ENCODE measurements around the gene FA2H. TPM values are rescaled to one million over a fixed set of nuclear protein-coding genes. Genes with fewer than 3 reads are reported as not detected.

FA2H gene
- total and polyA plus RNA-seq, 7 donors = 0.06 to 0.10 (median 0.07) TPM; not detected in 4

DNA sequence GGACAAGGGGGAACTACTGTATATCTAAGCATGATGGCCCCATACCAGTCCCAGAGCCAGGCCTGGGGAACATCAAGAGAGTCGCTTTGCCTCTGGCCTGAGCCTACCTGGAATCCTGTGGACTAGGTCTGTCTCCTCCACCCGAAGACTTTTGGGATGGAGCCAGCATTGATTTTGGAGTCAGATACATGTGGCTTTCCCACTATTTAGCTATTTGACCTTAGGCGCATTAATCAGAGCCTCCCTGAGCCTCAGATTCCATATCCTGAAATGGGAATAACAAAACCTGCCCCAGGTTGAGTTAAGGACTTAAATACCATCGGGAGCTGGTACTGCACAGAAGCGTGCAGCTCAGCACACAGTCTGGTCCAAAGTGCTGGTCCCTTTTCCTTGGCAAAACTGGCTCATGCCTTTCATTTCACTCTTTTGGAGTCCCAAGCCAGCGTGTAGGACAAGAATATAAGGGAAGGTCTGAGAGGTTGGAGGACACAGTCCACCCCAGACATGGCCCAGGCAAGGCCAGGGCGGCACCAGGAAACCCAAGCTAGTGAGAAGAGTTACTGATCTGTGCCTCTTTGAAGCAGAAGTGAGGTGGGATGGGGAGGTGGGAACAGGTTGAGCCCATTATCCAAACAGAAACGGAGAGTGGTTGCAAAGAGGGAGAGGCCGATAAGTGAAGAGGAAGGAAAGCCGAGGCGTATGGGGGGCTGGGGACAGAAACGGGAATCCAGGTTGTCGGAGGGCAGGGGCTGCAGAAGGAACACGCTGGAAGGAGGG lies 986 bp downstream of the FA2H start:
- DNase-seq (no peak), ATAC-seq (no peak)
- Histone ChIP-seq H3K27ac (no peak overlapping the region), H3K36me3 (ENCODE audit: insufficient read depth in 1 of 2, low read depth in 1 of 2) (no peaks in the 10 kb centered on the region), H3K27me3 (ENCODE audit: insufficient read depth in 3 of 3, low read length in 2 of 3) (peaks cover 3 to 72% (median 15%) of the 10 kb centered on the region in 3 donors), H3K4me1 (peaks cover 5% of the 10 kb centered on the region), H3K4me3 (peak overlapping the region; percentile 61), H3K9me3 (no peaks in the 10 kb centered on the region)
- TF ChIP-seq CTCF (IDR thresholded peaks at IDR 0.05) = no peak
- intact Hi-C loops (cut with DNase I) = no loop called here
- WGBS, 3 donors = 44 to 46% (median 46%) methylated on average over 14 of the region's 14 CpGs

DNA sequence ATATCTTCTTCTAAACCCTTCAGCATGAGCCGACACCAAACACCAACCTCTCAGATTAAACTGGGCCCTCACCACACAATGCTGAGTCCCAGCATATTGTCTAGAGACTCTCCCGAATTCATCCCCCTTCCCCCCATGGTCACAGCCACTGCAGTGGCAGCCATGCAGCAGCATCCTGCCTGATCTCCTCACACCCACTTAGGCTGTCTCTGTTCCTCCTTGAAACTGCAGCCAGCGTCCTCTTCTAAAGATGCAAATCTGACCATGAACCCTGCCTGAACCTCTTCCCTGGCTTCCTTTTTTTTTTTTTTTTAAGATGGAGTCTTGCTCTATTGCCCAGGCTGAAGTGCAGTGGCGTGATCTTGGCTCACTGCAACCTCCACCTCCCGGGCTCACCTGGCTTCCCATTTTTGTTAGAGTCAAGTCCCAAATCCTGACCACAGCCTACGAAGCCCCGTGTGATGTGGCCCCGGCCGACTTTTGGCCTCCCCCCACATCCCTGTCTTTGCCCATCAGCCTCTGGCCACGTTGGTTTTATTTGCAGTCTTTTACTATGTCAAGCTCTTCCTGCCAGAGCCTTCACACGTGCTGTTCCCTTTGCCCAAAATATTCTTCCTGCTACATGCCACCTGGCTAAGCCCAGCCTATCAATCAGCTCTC lies 2.8 kb downstream of the FA2H start:
- Histone ChIP-seq H3K27me3 (ENCODE audit: insufficient read depth in 3 of 3, low read length in 2 of 3) (peaks cover 3 to 82% (median 18%) of the 10 kb centered on the region in 3 donors), H3K9me3 (no peaks in the 10 kb centered on the region), H3K36me3 (ENCODE audit: insufficient read depth in 1 of 2, low read depth in 1 of 2) (no peaks in the 10 kb centered on the region), H3K27ac (no peak overlapping the region), H3K4me1 (peaks cover 5% of the 10 kb centered on the region), H3K4me3 (no peak overlapping the region)
- intact Hi-C loops (cut with DNase I) = no loop called here
- no peak for TF ChIP-seq CTCF (IDR thresholded peaks at IDR 0.05)
- WGBS, 3 donors = 62 to 70% (median 69%) methylated on average over 11 of the region's 11 CpGs
- no peak for ATAC-seq
- DNase-seq = no peak

DNA sequence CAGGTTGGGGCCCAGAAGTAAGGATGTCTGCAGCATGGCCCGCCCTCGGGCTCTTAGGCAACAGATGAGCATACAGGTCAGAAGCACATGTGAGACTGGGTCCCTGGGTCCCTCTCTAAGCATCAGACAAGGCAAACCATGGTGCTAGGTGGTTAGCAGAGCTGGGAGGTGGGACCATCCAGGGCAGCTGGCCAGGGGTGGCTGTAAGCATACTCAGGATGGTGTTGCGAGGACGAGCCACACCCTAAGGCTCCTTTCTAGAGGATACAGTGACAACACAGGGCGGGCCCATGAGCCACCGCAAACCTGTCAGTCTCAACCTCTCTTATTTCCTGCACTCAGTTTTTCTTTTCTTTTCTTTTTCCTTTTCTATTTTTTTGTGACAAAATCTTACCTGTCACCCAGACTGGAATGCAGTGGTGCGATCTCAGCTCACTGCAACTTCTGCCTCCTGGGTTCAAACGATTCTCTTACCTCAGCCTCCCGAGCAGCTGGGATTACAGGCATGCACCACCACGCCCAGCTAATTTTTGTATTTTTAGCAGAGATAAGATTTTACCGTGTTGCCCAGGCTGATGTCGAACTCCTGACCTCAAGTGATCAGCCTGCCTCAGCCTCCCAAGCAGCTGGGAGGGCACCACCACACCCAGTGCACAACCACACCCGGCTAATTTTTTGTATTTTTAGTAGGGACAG lies 3.6 kb downstream of the FA2H start:
- Histone ChIP-seq H3K4me1 (peaks cover 5% of the 10 kb centered on the region), H3K27me3 (ENCODE audit: insufficient read depth in 3 of 3, low read length in 2 of 3) (peaks cover 3 to 82% (median 18%) of the 10 kb centered on the region in 3 donors), H3K36me3 (ENCODE audit: insufficient read depth in 1 of 2, low read depth in 1 of 2) (no peaks in the 10 kb centered on the region), H3K4me3 (no peak overlapping the region), H3K9me3 (no peaks in the 10 kb centered on the region), H3K27ac (no peak overlapping the region)
- intact Hi-C loops (cut with DNase I) = no loop called here
- DNase-seq (no peak), ATAC-seq (no peak)
- TF ChIP-seq CTCF (IDR thresholded peaks at IDR 0.05) = no peak
- WGBS, 3 donors = 77 to 79% (median 78%) methylated on average over 13 of the region's 13 CpGs

- DNase-seq (no peak), ATAC-seq (no peak)
- Histone ChIP-seq H3K4me1 (peaks cover 5% of the 10 kb centered on the region), H3K27me3 (ENCODE audit: insufficient read depth in 3 of 3, low read length in 2 of 3) (peaks cover 3 to 73% (median 11%) of the 10 kb centered on the region in 3 donors), H3K9me3 (no peaks in the 10 kb centered on the region), H3K27ac (no peak overlapping the region), H3K4me3 (no peak overlapping the region), H3K36me3 (ENCODE audit: insufficient read depth in 1 of 2, low read depth in 1 of 2) (no peaks in the 10 kb centered on the region)
- WGBS, 3 donors = 57 to 63% (median 59%) methylated on average over 10 of the region's 10 CpGs
- no peak for TF ChIP-seq CTCF (IDR thresholded peaks at IDR 0.05)
- intact Hi-C loops (cut with DNase I) = no loop called here
Measured at GRCh38 chr16:74769586-74770190, 4.9 kb downstream of the FA2H start.
